Skeletal muscle tissue (tissue), 4 donors: ENCODE results near the gene XPR1. TPM values are rescaled to one million over a fixed set of nuclear protein-coding genes. Genes with fewer than 3 reads are reported as not detected.
"Not testable (repeated sequence)": the region's sequence is repeated elsewhere in the genome, so short reads cannot be mapped to it uniquely, and the experiment has no call there.

Experiments used
- H3K27ac ChIP-seq: one replicate; pipeline ENCODE4 v1.7.0; 2013; ENCODE audit warnings: mild to moderate bottlenecking, low read depth, low read length, inconsistent platforms
- H3K27me3 ChIP-seq, 3 donors: one replicate each; pipeline ENCODE4 v1.7.0; 2013; ENCODE audit warnings: low read length in 3 of 3; ENCODE audit not compliant: control insufficient read depth in 3 of 3, insufficient read depth in 3 of 3
- H3K36me3 ChIP-seq, 3 donors: one replicate each; pipeline ENCODE4 v1.7.0; 2013; ENCODE audit warnings: low read length in 3 of 3; ENCODE audit not compliant: control insufficient read depth in 3 of 3, insufficient read depth in 3 of 3
- H3K4me1 ChIP-seq, 3 donors: one replicate each; pipeline ENCODE4 v1.7.0; 2013; ENCODE audit warnings: low read length in 3 of 3, mild to moderate bottlenecking in 3 of 3; ENCODE audit not compliant: control insufficient read depth in 3 of 3, insufficient read depth in 3 of 3
- H3K4me3 ChIP-seq, 3 donors: one replicate each; pipeline ENCODE4 v1.7.0; 2013; ENCODE audit warnings: low read length in 3 of 3
- H3K9ac ChIP-seq, 3 donors: one replicate each; pipeline ENCODE4 v1.7.0; 2013; ENCODE audit warnings: low read length in 3 of 3, mild to moderate bottlenecking in 3 of 3, moderate library complexity in 2 of 3, low read depth in 1 of 3
- H3K9me3 ChIP-seq, 3 donors: one replicate each; pipeline ENCODE4 v1.7.0; 2013; ENCODE audit warnings: low read length in 3 of 3; ENCODE audit not compliant: control insufficient read depth in 3 of 3
- total RNA-seq: library from RNA; depleted of rRNA; stranded (reverse); fragments of >200 nt; gene quantifications from one replicate; pipeline ENCODE4 v1.2.3, GENCODE V29; 2014
- donor health status: Osteomylitis.

Gene XPR1
- total RNA-seq, 1 donor from 2014 or later, result 13.0 TPM

DNA sequence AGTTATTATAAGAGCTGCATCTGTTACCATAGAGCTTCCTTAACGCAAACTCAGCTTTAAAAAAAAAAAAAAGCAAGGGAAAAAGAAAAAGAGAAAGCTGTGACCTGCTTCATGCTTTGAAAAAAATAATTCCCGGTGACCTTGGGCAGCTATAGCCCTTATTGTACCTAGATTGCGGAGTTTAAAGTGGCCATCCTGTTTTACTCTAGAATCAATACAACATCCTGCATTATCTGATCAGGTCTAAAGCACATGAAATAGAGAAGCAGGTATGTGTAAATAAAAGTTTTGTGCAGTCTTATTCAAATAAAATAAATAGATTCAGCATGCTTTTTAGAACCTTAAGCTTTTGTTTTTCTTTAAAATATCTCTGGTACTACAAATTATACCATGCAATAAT, 154.1 kb downstream of the XPR1 start:
- Histone ChIP-seq H3K27me3 (no peaks in the 10 kb centered on the region), H3K27ac (no peak overlapping the region), H3K4me1 (no peaks in the 10 kb centered on the region), H3K9ac (no peak overlapping the region), H3K4me3 (no peak overlapping the region), H3K9me3 (no peaks in the 10 kb centered on the region), H3K36me3 (peaks cover 0 to 2% (median 0%) of the 10 kb centered on the region in 3 donors)

GRCh38 chr1:180786624-180787023, 154.8 kb downstream of the XPR1 start:
- no peaks in the 10 kb centered on the region for H3K9me3 ChIP-seq

DNA sequence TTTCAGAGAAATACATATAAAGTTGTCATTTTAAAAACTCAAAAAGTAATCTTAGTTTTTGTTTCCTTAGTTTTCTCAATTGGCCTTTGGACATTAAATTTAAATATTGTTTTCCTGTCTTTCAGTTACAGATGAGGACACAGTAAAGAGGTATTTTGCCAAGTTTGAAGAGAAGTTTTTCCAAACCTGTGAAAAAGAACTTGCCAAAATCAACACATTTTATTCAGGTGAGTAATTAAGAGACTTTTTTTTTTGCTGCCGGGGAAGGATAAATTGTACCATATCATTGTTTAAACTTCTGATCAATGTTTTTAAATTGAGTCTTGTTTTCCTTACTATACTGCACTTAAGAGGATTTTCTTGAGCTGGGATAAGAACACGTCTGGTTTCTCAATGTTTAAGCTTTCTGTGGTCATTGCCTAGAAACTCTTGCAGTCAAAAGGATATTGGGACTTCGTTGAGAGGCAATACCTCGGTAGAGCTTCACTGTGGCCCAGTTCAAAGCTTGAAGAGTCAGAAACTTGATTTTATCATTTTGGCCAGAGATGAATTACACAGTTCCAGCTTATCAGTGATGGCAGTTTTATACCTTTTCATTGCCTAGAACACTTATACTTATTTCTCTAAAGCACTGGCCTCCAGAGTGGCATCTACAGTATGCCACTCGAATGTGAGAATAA, 155.9 kb downstream of the XPR1 start:
- no peak overlapping the region for H3K27ac ChIP-seq
- H3K9ac ChIP-seq, result no peak overlapping the region
- no peaks in the 10 kb centered on the region for H3K9me3 ChIP-seq
- no peak overlapping the region for H3K4me3 ChIP-seq
- no peaks in the 10 kb centered on the region for H3K27me3 ChIP-seq
- peaks cover 0 to 2% (median 0%) of the 10 kb centered on the region in 3 donors for H3K36me3 ChIP-seq
- no peaks in the 10 kb centered on the region for H3K4me1 ChIP-seq

More at GRCh38 chr1:180786624-180787023, 154.8 kb downstream of the XPR1 start:
- no peak overlapping the region for H3K27ac ChIP-seq
- no peak overlapping the region for H3K4me3 ChIP-seq
- no peak overlapping the region for H3K9ac ChIP-seq
- no peaks in the 10 kb centered on the region for H3K4me1 ChIP-seq
- no peaks in the 10 kb centered on the region for H3K27me3 ChIP-seq
- peaks cover 0 to 2% (median 0%) of the 10 kb centered on the region in 3 donors for H3K36me3 ChIP-seq

GRCh38 chr1:180789460-180789859, 157.6 kb downstream of the XPR1 start:
- no peak overlapping the region for H3K9ac ChIP-seq
- H3K36me3 ChIP-seq, result peaks cover 0 to 2% (median 0%) of the 10 kb centered on the region in 3 donors
- no peaks in the 10 kb centered on the region for H3K27me3 ChIP-seq
- no peaks in the 10 kb centered on the region for H3K9me3 ChIP-seq
- H3K4me1 ChIP-seq, result no peaks in the 10 kb centered on the region
- no peak overlapping the region for H3K27ac ChIP-seq
- H3K4me3 ChIP-seq, result no peak overlapping the region

- H3K4me3 ChIP-seq, H3K9me3 ChIP-seq, H3K36me3 ChIP-seq, H3K4me1 ChIP-seq, H3K27ac ChIP-seq, H3K27me3 ChIP-seq, H3K9ac ChIP-seq: not testable (repeated sequence)
Measured at GRCh38 chr1:180791152-180791551, 159.3 kb downstream of the XPR1 start.

DNA sequence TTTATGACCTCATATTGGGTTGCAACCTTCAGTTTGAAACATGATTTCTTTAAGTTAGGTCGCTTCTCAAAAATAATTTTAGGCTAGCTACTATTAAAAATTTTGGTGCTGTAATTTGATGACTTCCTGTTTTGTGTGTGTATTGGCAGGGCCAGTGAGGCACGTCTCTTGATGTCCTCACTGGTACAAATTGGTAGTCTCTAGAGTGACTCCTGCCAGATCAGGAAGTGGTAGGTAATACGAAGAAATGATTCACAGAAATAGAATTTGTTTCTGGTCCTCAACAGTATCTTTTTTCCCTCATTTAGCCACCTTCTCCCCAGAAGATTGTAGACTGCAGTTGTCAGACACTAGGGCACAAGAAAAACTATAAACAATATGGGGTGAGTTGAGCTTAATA, 160.0 kb downstream of the XPR1 start:
- no peaks in the 10 kb centered on the region for H3K9me3 ChIP-seq
- no peak overlapping the region for H3K9ac ChIP-seq
- H3K27ac ChIP-seq, result no peak overlapping the region
- H3K27me3 ChIP-seq, result no peaks in the 10 kb centered on the region
- H3K4me3 ChIP-seq, result no peak overlapping the region
- H3K4me1 ChIP-seq, result no peaks in the 10 kb centered on the region
- H3K36me3 ChIP-seq, result peaks cover 0 to 2% (median 0%) of the 10 kb centered on the region in 3 donors

- Histone ChIP-seq H3K4me3 (no peak overlapping the region), H3K27me3 (no peaks in the 10 kb centered on the region), H3K27ac (no peak overlapping the region), H3K9me3 (no peaks in the 10 kb centered on the region), H3K9ac (no peak overlapping the region), H3K4me1 (no peaks in the 10 kb centered on the region), H3K36me3 (no peaks in the 10 kb centered on the region)
Measured at GRCh38 chr1:180793451-180793850, 161.6 kb downstream of the XPR1 start.

GRCh38 chr1:180796897-180797640, 165.2 kb downstream of the XPR1 start:
- Histone ChIP-seq H3K4me1 (no peaks in the 10 kb centered on the region), H3K4me3 (no peak overlapping the region), H3K27ac (no peak overlapping the region), H3K9me3 (no peaks in the 10 kb centered on the region), H3K27me3 (no peaks in the 10 kb centered on the region), H3K9ac (no peak overlapping the region), H3K36me3 (no peaks in the 10 kb centered on the region)

DNA sequence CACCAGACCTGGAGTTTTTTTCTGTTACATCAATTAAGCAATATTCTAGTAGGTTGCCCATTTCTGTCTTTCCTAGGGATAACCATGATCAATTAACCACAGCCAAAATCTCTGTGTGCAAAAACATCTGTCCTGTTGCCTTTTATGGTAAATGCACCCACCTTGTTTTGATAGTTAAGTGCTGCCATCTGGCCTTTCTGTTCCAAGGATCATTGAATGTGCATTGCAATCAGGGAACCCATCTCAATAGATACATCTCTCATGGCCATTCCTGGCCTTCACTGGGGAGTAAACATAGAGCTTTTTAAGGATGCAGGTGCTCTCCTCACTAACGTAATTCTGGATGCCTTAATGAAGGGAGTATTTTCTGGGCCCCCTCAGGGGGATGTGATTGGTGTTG, 169.1 kb downstream of the XPR1 start:
- Histone ChIP-seq H3K27ac (no peak overlapping the region), H3K9me3 (no peaks in the 10 kb centered on the region), H3K4me3 (no peak overlapping the region), H3K27me3 (no peaks in the 10 kb centered on the region), H3K9ac (no peak overlapping the region), H3K4me1 (no peaks in the 10 kb centered on the region), H3K36me3 (peaks cover 0 to 3% (median under 1%) of the 10 kb centered on the region in 3 donors)

- H3K4me3 ChIP-seq, result no peak overlapping the region
- no peak overlapping the region for H3K27ac ChIP-seq
- H3K9me3 ChIP-seq, result no peaks in the 10 kb centered on the region
- H3K9ac ChIP-seq, result no peak overlapping the region
- H3K27me3 ChIP-seq, result no peaks in the 10 kb centered on the region
- H3K36me3 ChIP-seq, result peaks cover 0 to 7% (median 3%) of the 10 kb centered on the region in 3 donors
- no peaks in the 10 kb centered on the region for H3K4me1 ChIP-seq
Measured at GRCh38 chr1:180802813-180803212, 171.0 kb downstream of the XPR1 start.
